Subcutaneous abdominal adipose tissue (tissue), 5 donors: Measurements from ENCODE around the gene OCIAD2.
"Not testable (repeated sequence)": the region's sequence is repeated elsewhere in the genome, so short reads cannot be mapped to it uniquely, and the experiment has no call there.

ENCODE experiments used
- H3K27ac ChIP-seq: one replicate; pipeline ENCODE4 v1.7.0; 2013; ENCODE audit warnings: low read depth, mild to moderate bottlenecking, inconsistent platforms, low read length, moderate library complexity
- H3K27me3 ChIP-seq, 5 donors: one replicate each; pipeline ENCODE4 v1.7.0; 2013; ENCODE audit warnings: low read length in 5 of 5, inconsistent platforms in 1 of 5; ENCODE audit not compliant: control insufficient read depth in 5 of 5, insufficient read depth in 4 of 5
- H3K36me3 ChIP-seq, 5 donors: one replicate each; pipeline ENCODE4 v1.7.0; 2013; ENCODE audit warnings: low read length in 5 of 5; ENCODE audit not compliant: control insufficient read depth in 5 of 5, insufficient read depth in 5 of 5
- H3K4me1 ChIP-seq, 5 donors: one replicate each; pipeline ENCODE4 v1.7.0; 2013; ENCODE audit warnings: low read length in 5 of 5, mild to moderate bottlenecking in 3 of 5, moderate library complexity in 1 of 5; ENCODE audit not compliant: control insufficient read depth in 5 of 5, insufficient read depth in 5 of 5
- H3K4me3 ChIP-seq, 5 donors: one replicate each; pipeline ENCODE4 v1.7.0; 2013; ENCODE audit warnings: low read length in 5 of 5, low read depth in 1 of 5
- H3K9ac ChIP-seq, 5 donors: one replicate each; pipeline ENCODE4 v1.7.0; 2013; ENCODE audit warnings: low read length in 5 of 5, mild to moderate bottlenecking in 4 of 5, moderate library complexity in 3 of 5
- H3K9me3 ChIP-seq, 5 donors: one replicate each; pipeline ENCODE4 v1.7.0; 2013; ENCODE audit warnings: low read length in 5 of 5; ENCODE audit not compliant: control insufficient read depth in 5 of 5
- donor health status: healthy.
- donor health status: healthy.
- donor health status: healthy.
- donor health status: healthy.
- donor health status: healthy.

The OCIAD2 gene

GRCh38 chr4:48898733-48899431 lies 7.7 kb downstream of the OCIAD2 start:
- H3K9me3 ChIP-seq, result no peaks in the 10 kb centered on the region
- no peak overlapping the region for H3K27ac ChIP-seq
- H3K4me3 ChIP-seq, result no peak overlapping the region
- H3K27me3 ChIP-seq, result no peaks in the 10 kb centered on the region
- peaks cover 0 to 11% (median 4%) of the 10 kb centered on the region in 5 donors for H3K36me3 ChIP-seq
- H3K4me1 ChIP-seq, result no peaks in the 10 kb centered on the region
- no peak overlapping the region for H3K9ac ChIP-seq

GRCh38 chr4:48896845-48897244 lies 9.7 kb downstream of the OCIAD2 start:
- no peaks in the 10 kb centered on the region for H3K4me1 ChIP-seq
- H3K27ac ChIP-seq, result no peak overlapping the region
- no peaks in the 10 kb centered on the region for H3K9me3 ChIP-seq
- H3K27me3 ChIP-seq, result no peaks in the 10 kb centered on the region
- peaks cover 0 to 15% (median 5%) of the 10 kb centered on the region in 5 donors for H3K36me3 ChIP-seq
- no peak overlapping the region for H3K9ac ChIP-seq
- H3K4me3 ChIP-seq, result no peak overlapping the region

- H3K4me1 ChIP-seq, result no peaks in the 10 kb centered on the region
- H3K27ac ChIP-seq, result no peak overlapping the region
- no peak overlapping the region for H3K4me3 ChIP-seq
- H3K36me3 ChIP-seq, result peaks cover 0 to 11% (median 4%) of the 10 kb centered on the region in 5 donors
- no peak overlapping the region for H3K9ac ChIP-seq
- H3K9me3 ChIP-seq, result no peaks in the 10 kb centered on the region
- H3K27me3 ChIP-seq, result no peaks in the 10 kb centered on the region
These were observed 15.4 kb downstream of the OCIAD2 start for GRCh38 chr4:48891028-48891619.

GRCh38 chr4:48889750-48890149 lies 16.8 kb downstream of the OCIAD2 start:
- H3K27me3 ChIP-seq, H3K4me3 ChIP-seq: not testable (repeated sequence)

GRCh38 chr4:48881646-48882045 lies 24.9 kb downstream of the OCIAD2 start:
- H3K9ac ChIP-seq, H3K4me3 ChIP-seq, H3K9me3 ChIP-seq, H3K36me3 ChIP-seq, H3K27ac ChIP-seq, H3K4me1 ChIP-seq, H3K27me3 ChIP-seq: not testable (repeated sequence)

More at GRCh38 chr4:48889750-48890149, 16.8 kb downstream of the OCIAD2 start:
- not testable (repeated sequence) for H3K9me3 ChIP-seq, H3K27ac ChIP-seq, H3K9ac ChIP-seq, H3K4me1 ChIP-seq, H3K36me3 ChIP-seq

GRCh38 chr4:48879561-48880442 lies 26.8 kb downstream of the OCIAD2 start:
- no peaks in the 10 kb centered on the region for H3K36me3 ChIP-seq
- H3K4me1 ChIP-seq, result no peaks in the 10 kb centered on the region
- no peak overlapping the region for H3K27ac ChIP-seq
- H3K4me3 ChIP-seq, result no peak overlapping the region
- H3K9me3 ChIP-seq, result no peaks in the 10 kb centered on the region
- no peaks in the 10 kb centered on the region for H3K27me3 ChIP-seq
- no peak overlapping the region for H3K9ac ChIP-seq

GRCh38 chr4:48877827-48878535 lies 28.6 kb downstream of the OCIAD2 start:
- Histone ChIP-seq H3K9ac (no peak overlapping the region), H3K27me3 (no peaks in the 10 kb centered on the region), H3K27ac (no peak overlapping the region), H3K4me3 (no peak overlapping the region), H3K4me1 (no peaks in the 10 kb centered on the region), H3K36me3 (no peaks in the 10 kb centered on the region), H3K9me3 (peaks cover 0 to 2% (median 0%) of the 10 kb centered on the region in 5 donors)

- H3K9me3 ChIP-seq, H3K4me1 ChIP-seq, H3K27me3 ChIP-seq, H3K4me3 ChIP-seq, H3K27ac ChIP-seq, H3K9ac ChIP-seq: not testable (repeated sequence)
- H3K36me3 ChIP-seq, result peaks cover 6 to 14% (median 8%) of the 10 kb centered on the region in 5 donors
These were observed 41.9 kb downstream of the OCIAD2 start for GRCh38 chr4:48864696-48865095.

- Histone ChIP-seq H3K9ac (no peak overlapping the region), H3K36me3 (peaks cover 6 to 16% (median 8%) of the 10 kb centered on the region in 5 donors), H3K9me3 (peaks cover 0 to 4% (median 0%) of the 10 kb centered on the region in 5 donors), H3K4me3 (no peak overlapping the region), H3K27me3 (no peaks in the 10 kb centered on the region), H3K4me1 (no peaks in the 10 kb centered on the region), H3K27ac (no peak overlapping the region)
These were observed 42.8 kb downstream of the OCIAD2 start for GRCh38 chr4:48863728-48864127.
